Neural cell (in vitro differentiated cells): Measurements from ENCODE around the gene GCNT2. TPM values are rescaled to one million over a fixed set of nuclear protein-coding genes. Genes with fewer than 3 reads are reported as not detected.

Source experiments
- H2AFZ ChIP-seq: fragments of 200-600, 300-800 bp; sonication (generic), shearing (Covaris generic); 2 replicates; pipeline ENCODE4 v1.6.0; 2014; ENCODE audit warnings: low read depth, mild to moderate bottlenecking, antibody characterized with exemption, low read length, moderate library complexity
- H3F3A ChIP-seq: fragments of 200-600 bp; shearing (Covaris generic); 2 replicates; pipeline ENCODE4 v1.6.1; 2016; ENCODE audit warnings: mild to moderate bottlenecking, moderate library complexity, mixed read lengths, antibody characterized with exemption, low read length; ENCODE audit not compliant: insufficient read depth, poor library complexity, severe bottlenecking
- H3K27ac ChIP-seq: fragments of 200-600, 300-800 bp; sonication (generic), shearing (Covaris generic); 2 replicates; pipeline ENCODE4 v1.5.1; 2014; ENCODE audit warnings: mild to moderate bottlenecking, low read length, moderate library complexity
- H3K27me3 ChIP-seq: fragments of 300-800, 200-600 bp; sonication (generic), shearing (Covaris generic); 2 replicates; pipeline ENCODE4 v1.6.0; 2014; ENCODE audit warnings: mild to moderate bottlenecking, low read depth, low read length, moderate library complexity; ENCODE audit not compliant: insufficient read depth
- H3K36me3 ChIP-seq: fragments of 300-800, 200-600 bp; sonication (generic), shearing (Covaris generic); 2 replicates; pipeline ENCODE4 v1.5.1; 2014; ENCODE audit warnings: mild to moderate bottlenecking, antibody characterized with exemption, low read length, moderate library complexity; ENCODE audit not compliant: insufficient read depth
- H3K4me2 ChIP-seq: fragments of 300-800, 200-600 bp; sonication (generic), shearing (Covaris generic); 2 replicates; pipeline ENCODE4 v1.6.0; 2014; ENCODE audit warnings: mild to moderate bottlenecking, low read length
- H3K4me3 ChIP-seq: fragments of 300-800, 200-600 bp; sonication (generic), shearing (Covaris generic); 2 replicates; pipeline ENCODE4 v1.5.1; 2014; ENCODE audit warnings: mild to moderate bottlenecking, low read length, moderate library complexity
- H3K79me2 ChIP-seq: fragments of 200-600 bp; shearing (Covaris generic); replicated peaks from 2 replicates; pipeline ENCODE4 v1.6.0; 2014; ENCODE audit warnings: mild to moderate bottlenecking, low read length, moderate library complexity; ENCODE audit not compliant: insufficient read depth
- H3K9ac ChIP-seq: fragments of 300-800, 200-600 bp; sonication (generic), shearing (Covaris generic); 2 replicates; pipeline ENCODE4 v1.6.1; 2016; ENCODE audit warnings: mild to moderate bottlenecking, low read length, mixed read lengths
- H3K9me2 ChIP-seq: fragments of 200-600 bp; shearing (Covaris generic); 2 replicates; pipeline ENCODE4 v1.6.1; 2016; ENCODE audit warnings: mild to moderate bottlenecking, low read length, mixed read lengths; ENCODE audit not compliant: insufficient read depth
- H3K9me3 ChIP-seq: fragments of 200-600, 300-800 bp; sonication (generic), shearing (Covaris generic); 2 replicates; pipeline ENCODE4 v1.6.1; 2016; ENCODE audit warnings: mild to moderate bottlenecking, mixed run types, low read length, moderate library complexity, mixed read lengths
- H4K20me1 ChIP-seq: fragments of 200-600 bp; shearing (Covaris generic); 2 replicates; pipeline ENCODE4 v1.6.1; 2016; ENCODE audit warnings: mild to moderate bottlenecking, mixed run types; ENCODE audit not compliant: insufficient read depth
- EP300 ChIP-seq: fragments of 450-650 bp; conservative IDR thresholded peaks from 2 replicates; pipeline ENCODE4 v1.6.1; 2014; ENCODE audit warnings: antibody characterized with exemption, mild to moderate bottlenecking, moderate library complexity; ENCODE audit not compliant: poor library complexity, severe bottlenecking
- EZH2 ChIP-seq: fragments of 200-600, 300-800 bp; shearing (Covaris generic), sonication (generic); IDR thresholded peaks from 2 replicates; pipeline ENCODE4 v1.6.1; 2014; ENCODE audit warnings: antibody characterized with exemption, low read length, borderline replicate concordance, mild to moderate bottlenecking; ENCODE audit not compliant: insufficient read depth, poor library complexity, severe bottlenecking
- MXI1 ChIP-seq: fragments of 450-650 bp; conservative IDR thresholded peaks from 2 replicates; pipeline ENCODE4 v1.6.1; 2014; ENCODE audit warnings: antibody characterized with exemption, mild to moderate bottlenecking; ENCODE audit not compliant: poor library complexity, severe bottlenecking
- POLR2AphosphoS5 ChIP-seq: IDR thresholded peaks from 2 replicates; pipeline ENCODE4 v1.6.1; 2012
- RAD21 ChIP-seq: fragments of 450-650 bp; conservative IDR thresholded peaks from 2 replicates; pipeline ENCODE4 v1.6.1; 2014; ENCODE audit warnings: antibody characterized with exemption, mild to moderate bottlenecking, moderate library complexity
- SMC3 ChIP-seq: fragments of 450-650 bp; conservative IDR thresholded peaks from 2 replicates; pipeline ENCODE4 v1.6.1; 2014; ENCODE audit warnings: antibody characterized with exemption, mild to moderate bottlenecking, moderate library complexity; ENCODE audit not compliant: poor library complexity
- TAF1 ChIP-seq: IDR thresholded peaks from 2 replicates; pipeline ENCODE4 v1.6.1; 2012; ENCODE audit warnings: low read depth
- polyA plus RNA-seq: library from polyadenylated mRNA; depleted of rRNA; stranded (reverse); fragments of >200 nt; gene quantifications from 2 replicates; pipeline ENCODE4 v1.2.3, GENCODE V29; 2014
- TF ChIP-seq, protein P1 (sequence below): IDR thresholded peaks from 2 replicates; pipeline ENCODE4 v1.6.1; 2012; ENCODE audit warnings: borderline replicate concordance
- TF ChIP-seq, protein P2 (sequence below): fragments of 450-650 bp; IDR thresholded peaks from 2 replicates; pipeline ENCODE4 v1.5.1; 2014; ENCODE audit warnings: antibody characterized with exemption, mild to moderate bottlenecking, moderate library complexity; ENCODE audit not compliant: poor library complexity, severe bottlenecking

The GCNT2 gene
- polyA plus RNA-seq, 1 donor from 2014 or later, result 9.4 TPM

DNA sequence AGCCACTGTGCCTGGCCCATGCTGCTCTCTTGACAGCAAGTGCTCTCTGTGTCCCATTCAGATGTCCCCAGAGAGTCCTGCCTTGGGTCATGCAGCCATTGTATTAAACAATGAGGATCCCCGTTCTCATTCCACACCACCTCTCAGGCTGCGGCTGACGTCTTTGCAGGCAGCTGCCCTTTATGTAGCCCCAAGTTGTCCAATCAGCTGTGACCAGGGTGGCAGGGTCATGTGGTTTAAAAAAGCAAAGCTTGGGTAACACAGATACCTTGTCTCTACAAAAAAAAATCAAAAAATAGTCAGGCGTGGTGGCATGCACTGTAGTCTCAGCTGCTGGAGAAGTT is 13.2 kb downstream of the GCNT2 start:
- H3K27ac ChIP-seq, result no peak overlapping the region
- no peak overlapping the region for H3K9ac ChIP-seq
- H3K27me3 ChIP-seq, result no peaks in the 10 kb centered on the region
- H3K79me2 ChIP-seq, result no peaks in the 10 kb centered on the region
- H3K9me3 ChIP-seq, result no peaks in the 10 kb centered on the region
- H3K36me3 ChIP-seq, result no peaks in the 10 kb centered on the region
- H3F3A ChIP-seq, result no peaks in the 10 kb centered on the region
- H4K20me1 ChIP-seq, result no peaks in the 10 kb centered on the region
- H3K4me2 ChIP-seq, result no peak overlapping the region
- H3K9me2 ChIP-seq, result no peaks in the 10 kb centered on the region
- H2AFZ ChIP-seq, result no peak overlapping the region
- H3K4me3 ChIP-seq, result no peak overlapping the region
- TF ChIP-seq POLR2AphosphoS5 (no peak), SMC3 (no peak), EZH2 (no peak), RAD21 (no peak), MXI1 (no peak), TAF1 (no peak), EP300 (no peak)
- TF ChIP-seq, protein P1, sequence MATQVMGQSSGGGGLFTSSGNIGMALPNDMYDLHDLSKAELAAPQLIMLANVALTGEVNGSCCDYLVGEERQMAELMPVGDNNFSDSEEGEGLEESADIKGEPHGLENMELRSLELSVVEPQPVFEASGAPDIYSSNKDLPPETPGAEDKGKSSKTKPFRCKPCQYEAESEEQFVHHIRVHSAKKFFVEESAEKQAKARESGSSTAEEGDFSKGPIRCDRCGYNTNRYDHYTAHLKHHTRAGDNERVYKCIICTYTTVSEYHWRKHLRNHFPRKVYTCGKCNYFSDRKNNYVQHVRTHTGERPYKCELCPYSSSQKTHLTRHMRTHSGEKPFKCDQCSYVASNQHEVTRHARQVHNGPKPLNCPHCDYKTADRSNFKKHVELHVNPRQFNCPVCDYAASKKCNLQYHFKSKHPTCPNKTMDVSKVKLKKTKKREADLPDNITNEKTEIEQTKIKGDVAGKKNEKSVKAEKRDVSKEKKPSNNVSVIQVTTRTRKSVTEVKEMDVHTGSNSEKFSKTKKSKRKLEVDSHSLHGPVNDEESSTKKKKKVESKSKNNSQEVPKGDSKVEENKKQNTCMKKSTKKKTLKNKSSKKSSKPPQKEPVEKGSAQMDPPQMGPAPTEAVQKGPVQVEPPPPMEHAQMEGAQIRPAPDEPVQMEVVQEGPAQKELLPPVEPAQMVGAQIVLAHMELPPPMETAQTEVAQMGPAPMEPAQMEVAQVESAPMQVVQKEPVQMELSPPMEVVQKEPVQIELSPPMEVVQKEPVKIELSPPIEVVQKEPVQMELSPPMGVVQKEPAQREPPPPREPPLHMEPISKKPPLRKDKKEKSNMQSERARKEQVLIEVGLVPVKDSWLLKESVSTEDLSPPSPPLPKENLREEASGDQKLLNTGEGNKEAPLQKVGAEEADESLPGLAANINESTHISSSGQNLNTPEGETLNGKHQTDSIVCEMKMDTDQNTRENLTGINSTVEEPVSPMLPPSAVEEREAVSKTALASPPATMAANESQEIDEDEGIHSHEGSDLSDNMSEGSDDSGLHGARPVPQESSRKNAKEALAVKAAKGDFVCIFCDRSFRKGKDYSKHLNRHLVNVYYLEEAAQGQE, result no peak
- TF ChIP-seq, protein P2, sequence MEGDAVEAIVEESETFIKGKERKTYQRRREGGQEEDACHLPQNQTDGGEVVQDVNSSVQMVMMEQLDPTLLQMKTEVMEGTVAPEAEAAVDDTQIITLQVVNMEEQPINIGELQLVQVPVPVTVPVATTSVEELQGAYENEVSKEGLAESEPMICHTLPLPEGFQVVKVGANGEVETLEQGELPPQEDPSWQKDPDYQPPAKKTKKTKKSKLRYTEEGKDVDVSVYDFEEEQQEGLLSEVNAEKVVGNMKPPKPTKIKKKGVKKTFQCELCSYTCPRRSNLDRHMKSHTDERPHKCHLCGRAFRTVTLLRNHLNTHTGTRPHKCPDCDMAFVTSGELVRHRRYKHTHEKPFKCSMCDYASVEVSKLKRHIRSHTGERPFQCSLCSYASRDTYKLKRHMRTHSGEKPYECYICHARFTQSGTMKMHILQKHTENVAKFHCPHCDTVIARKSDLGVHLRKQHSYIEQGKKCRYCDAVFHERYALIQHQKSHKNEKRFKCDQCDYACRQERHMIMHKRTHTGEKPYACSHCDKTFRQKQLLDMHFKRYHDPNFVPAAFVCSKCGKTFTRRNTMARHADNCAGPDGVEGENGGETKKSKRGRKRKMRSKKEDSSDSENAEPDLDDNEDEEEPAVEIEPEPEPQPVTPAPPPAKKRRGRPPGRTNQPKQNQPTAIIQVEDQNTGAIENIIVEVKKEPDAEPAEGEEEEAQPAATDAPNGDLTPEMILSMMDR, result no peak

DNA sequence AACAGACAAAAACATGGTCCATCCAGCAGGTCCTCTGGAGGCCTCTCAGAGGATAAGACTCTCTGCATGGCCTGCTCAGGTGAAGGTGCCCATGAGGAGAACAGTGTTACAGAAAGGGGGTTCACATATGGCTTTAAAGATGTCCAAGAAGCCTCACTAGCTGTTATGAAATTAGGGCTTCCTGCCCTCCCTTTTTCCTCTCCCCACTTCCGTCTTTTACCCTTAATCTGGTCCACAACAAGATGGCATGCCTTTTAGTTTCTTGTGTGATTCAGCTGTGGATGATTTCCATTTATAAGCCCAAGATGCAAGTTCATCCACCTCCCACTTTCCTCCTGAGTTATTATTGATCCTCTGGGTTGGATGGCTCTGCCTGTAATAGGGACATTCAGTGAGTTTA is 14.0 kb downstream of the GCNT2 start:
- no peak overlapping the region for H3K9ac ChIP-seq
- no peaks in the 10 kb centered on the region for H4K20me1 ChIP-seq
- no peaks in the 10 kb centered on the region for H3K9me3 ChIP-seq
- no peaks in the 10 kb centered on the region for H3K36me3 ChIP-seq
- no peaks in the 10 kb centered on the region for H3F3A ChIP-seq
- H3K4me2 ChIP-seq, result no peak overlapping the region
- no peaks in the 10 kb centered on the region for H3K79me2 ChIP-seq
- H3K27ac ChIP-seq, result no peak overlapping the region
- H2AFZ ChIP-seq, result no peak overlapping the region
- H3K4me3 ChIP-seq, result no peak overlapping the region
- H3K9me2 ChIP-seq, result no peaks in the 10 kb centered on the region
- no peaks in the 10 kb centered on the region for H3K27me3 ChIP-seq
- TF ChIP-seq MXI1 (no peak), EZH2 (no peak), POLR2AphosphoS5 (no peak), RAD21 (no peak), EP300 (no peak), TAF1 (no peak), SMC3 (no peak)
- TF ChIP-seq, protein P1, result no peak
- TF ChIP-seq, protein P2, result no peak
